ENCODE data around the gene OXSM. TPM values are rescaled to one million over a fixed set of nuclear protein-coding genes. Genes with fewer than 3 reads are reported as not detected.

The OXSM gene
- total and polyA plus RNA-seq, 10 of the 15 experiments (the other 5 are each of a cell fraction or from before 2014, with no cell fraction given) = 12.9 to 37.5 (median 22.1) TPM

DNA sequence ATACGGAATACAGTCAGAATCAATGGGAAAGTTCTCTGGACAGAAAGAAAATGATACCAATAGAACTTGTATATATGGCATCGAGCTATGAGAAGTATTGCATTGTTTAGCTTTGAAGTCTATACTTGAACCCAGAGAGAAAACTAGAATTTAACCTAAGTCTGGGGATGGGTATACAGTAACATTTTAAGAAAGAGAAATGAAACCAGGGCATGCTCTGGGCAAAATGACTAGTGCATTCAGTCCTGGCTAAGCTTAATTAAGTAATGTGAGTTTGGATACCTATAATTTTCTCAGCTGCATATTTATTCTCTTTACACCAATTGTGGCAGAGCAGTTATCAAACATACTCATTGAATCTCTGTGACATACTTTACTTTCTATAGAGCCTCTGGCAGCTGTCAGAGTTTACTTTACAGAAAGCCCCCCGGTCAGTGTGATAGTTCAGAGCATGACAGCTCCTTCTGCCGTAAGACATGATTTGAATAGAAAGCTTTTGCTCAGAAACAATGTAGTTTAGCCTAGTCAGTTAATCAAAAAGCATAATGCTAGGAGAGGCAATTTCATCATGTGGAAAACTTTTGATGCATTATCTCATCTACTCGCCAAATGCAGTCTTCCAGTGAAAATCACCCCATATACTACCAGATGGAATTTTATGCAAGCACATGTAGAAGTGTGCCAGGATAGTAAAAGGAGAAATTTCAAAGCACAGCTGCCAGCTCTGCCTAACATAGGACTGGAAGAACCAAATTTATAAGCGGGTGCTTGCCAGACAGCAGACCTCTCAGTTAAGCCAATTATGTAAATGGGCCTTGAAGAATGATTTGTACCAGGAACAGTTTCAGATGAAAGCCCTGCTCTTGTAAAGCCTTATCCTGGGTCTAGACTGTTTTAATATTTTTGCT, 40.7 kb downstream of the OXSM start:
- no peaks in the 10 kb centered on the region for H3K9me3 ChIP-seq (replicated peaks; ENCODE audit: control insufficient read depth, insufficient read depth, low read length)
- H3K4me3 ChIP-seq = no peak overlapping the region
- 84% methylated on average over 6 of the region's 6 CpGs for WGBS (ENCODE audit: insufficient coverage, insufficient replicate concordance, low lambda C conversion rate, missing lambda C conversion rate)
- H3K9ac ChIP-seq (ENCODE audit: control insufficient read depth, insufficient read depth, low read length) = no peak overlapping the region
- RAD21 ChIA-PET (ENCODE audit: unreplicated experiment) = interaction anchor here (1.0 to 2.5 kb wide), 4 partner anchors 47 to 182 kb away, joined by 3 to 16 read pairs (median 4); partner anchors contain the start of gene NGLY1
- no peak overlapping the region for H3K4me2 ChIP-seq (ENCODE audit: control insufficient read depth, insufficient read depth)
- H3K79me2 ChIP-seq (ENCODE audit: control insufficient read depth, insufficient read depth, low read length) = no peaks in the 10 kb centered on the region
- no peaks in the 10 kb centered on the region for H4K20me1 ChIP-seq (ENCODE audit: control insufficient read depth, insufficient read depth)
- no peaks in the 10 kb centered on the region for H3K36me3 ChIP-seq (ENCODE audit: control insufficient read depth in 2 of 2, insufficient read depth in 2 of 2, low read length in 1 of 2)
- SMC1A ChIA-PET (ENCODE audit: uncharacterized antibody, unreplicated experiment) = interaction anchor here (0.8 to 2.4 kb wide), 8 partner anchors 11 to 183 kb away, joined by 3 to 8 read pairs (median 4); no protein-coding TSS in a partner anchor
- FAIRE-seq = no peak
- in situ Hi-C loops (cut with MboI) (no loop called here), intact Hi-C loops (cut with micrococcal nuclease; ENCODE audit: unreplicated experiment) (loop anchor here (1.0 kb wide), 1 partner anchor 182 kb away; no protein-coding TSS in a partner anchor)
- no peaks in the 10 kb centered on the region for H3K27me3 ChIP-seq (replicated peaks in 1 of 2; ENCODE audit: control insufficient read depth in 2 of 2, insufficient read depth in 2 of 2, low read length in 1 of 2)
- CTCF ChIA-PET = interaction anchor here (0.7 to 2.7 kb wide), 5 partner anchors 11 to 182 kb away, joined by 3 to 17 read pairs (median 3); no protein-coding TSS in a partner anchor
- POLR2A ChIA-PET = no interaction called here
- no TSS peak for BruUV-seq (replicated peaks)
- ATAC-seq = peak; percentile 68
- H3K27ac ChIP-seq (ENCODE audit: control insufficient read depth, insufficient read depth) = no peak overlapping the region
- H3K4me1 ChIP-seq (ENCODE audit: control insufficient read depth, insufficient read depth, low read length) = peaks cover 5% of the 10 kb centered on the region; the same call in 1 of the 2 replicates
- no peak overlapping the region for H2AFZ ChIP-seq (ENCODE audit: control insufficient read depth, low read depth, low read length)
- no peak for DNase-seq (ENCODE audit: low read depth, low spot score)
- TF ChIP-seq RB1 (IDR thresholded peaks at IDR 0.05; ENCODE audit: borderline replicate concordance) (no peak), REST (IDR thresholded peaks at IDR 0.05; ENCODE audit: low read depth, low read length) (no peak), SMAD1 (IDR thresholded peaks at IDR 0.05; ENCODE audit: low read depth, partially characterized antibody) (no peak), HSF1 (IDR thresholded peaks at IDR 0.05; ENCODE audit: low read depth, low read length) (no peak), MYB (IDR thresholded peaks at IDR 0.05; ENCODE audit: borderline replicate concordance, low read depth, low read length) (no peak), SIN3A (IDR thresholded peaks at IDR 0.05; ENCODE audit: low read depth, low read length) (no peak), TARDBP (IDR thresholded peaks at IDR 0.05; ENCODE audit: borderline replicate concordance) (no peak), E4F1 (IDR thresholded peaks at IDR 0.05; ENCODE audit: borderline replicate concordance, partially characterized antibody) (no peak), ATF7 (IDR thresholded peaks at IDR 0.05; ENCODE audit: low read depth) (no peak)
- TF ChIP-seq, protein P1, sequence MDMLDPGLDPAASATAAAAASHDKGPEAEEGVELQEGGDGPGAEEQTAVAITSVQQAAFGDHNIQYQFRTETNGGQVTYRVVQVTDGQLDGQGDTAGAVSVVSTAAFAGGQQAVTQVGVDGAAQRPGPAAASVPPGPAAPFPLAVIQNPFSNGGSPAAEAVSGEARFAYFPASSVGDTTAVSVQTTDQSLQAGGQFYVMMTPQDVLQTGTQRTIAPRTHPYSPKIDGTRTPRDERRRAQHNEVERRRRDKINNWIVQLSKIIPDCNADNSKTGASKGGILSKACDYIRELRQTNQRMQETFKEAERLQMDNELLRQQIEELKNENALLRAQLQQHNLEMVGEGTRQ (IDR thresholded peaks at IDR 0.05; ENCODE audit: borderline replicate concordance, low read depth, low read length) = no peak
